Activated CD8-positive, alpha-beta T cell treated with anti-CD3 and anti-CD28 coated beads for 36 hours (primary cell): ENCODE measurements around the gene GNL1. TPM values are rescaled to one million over a fixed set of nuclear protein-coding genes. Genes with fewer than 3 reads are reported as not detected.
"Not testable (repeated sequence)": the region's sequence is repeated elsewhere in the genome, so short reads cannot be mapped to it uniquely, and the experiment has no call there.

ENCODE experiments used
- ATAC-seq: fragments of 200-7000 bp; cut with Tn5 transposase; one replicate; pipeline ENCODE4 v1.10.0; 2021; ENCODE audit warnings: mild to moderate bottlenecking, moderate library complexity
- CTCF ChIA-PET: fragments of 350-600 bp; sonication (Branson Sonifier 250); formaldehyde crosslinking; loops from one replicate; lab custom pipeline; 2021; ENCODE audit warnings: antibody characterized with exemption; lab: Charles Lee
- POLR2A ChIA-PET: fragments of 350-600 bp; sonication (Branson Sonifier 250); formaldehyde crosslinking; loops from one replicate; lab custom pipeline; 2021; ENCODE audit warnings: antibody characterized with exemption; lab: Charles Lee
- DNase-seq: peaks from one replicate; pipeline ENCODE4 v3.0.0-alpha.2; 2020
- H3K27ac Mint-ChIP-seq: one replicate; pipeline ENCODE4 v1.8.0; 2021; ENCODE audit warnings: mild to moderate bottlenecking, mixed read lengths
- H3K27me3 Mint-ChIP-seq: one replicate; pipeline ENCODE4 v1.8.0; 2021; ENCODE audit warnings: mixed read lengths
- H3K36me3 Mint-ChIP-seq: one replicate; pipeline ENCODE4 v1.8.0; 2021; ENCODE audit warnings: low read depth, mixed read lengths
- H3K4me1 Mint-ChIP-seq: one replicate; pipeline ENCODE4 v1.8.0; 2021; ENCODE audit warnings: low read depth, mixed read lengths
- H3K4me3 Mint-ChIP-seq: one replicate; pipeline ENCODE4 v1.8.0; 2021; ENCODE audit warnings: mild to moderate bottlenecking, moderate library complexity, mixed read lengths
- H3K9me3 Mint-ChIP-seq: one replicate; pipeline ENCODE4 v1.8.0; 2021; ENCODE audit warnings: mixed read lengths
- intact Hi-C: fragments of 100-400 bp; cut with micrococcal nuclease; formaldehyde crosslinking; loops from one replicate; pipeline ENCODE4 v1.10.0; 2022
- total RNA-seq, 2 experiments: library from RNA; stranded (reverse); gene quantifications; one replicate each; pipeline ENCODE4 v1.2.3, GENCODE V29; 2021
- TF ChIP-seq, protein P1 (sequence below): fragments of 200-600 bp; IDR thresholded peaks from one replicate; pipeline ENCODE4 v1.8.0; 2022; ENCODE audit warnings: antibody characterized with exemption, mild to moderate bottlenecking

GNL1 gene
- total RNA-seq, 2 experiments from 2014 or later = 107 to 122 TPM

- H3K4me1 Mint-ChIP-seq = peaks cover 12% of the 10 kb centered on the region
- H3K36me3 Mint-ChIP-seq = peaks cover 45% of the 10 kb centered on the region
- H3K27ac Mint-ChIP-seq = peak overlapping the region; percentile 25
- no peaks in the 10 kb centered on the region for H3K27me3 Mint-ChIP-seq
- TF ChIP-seq, protein P1, sequence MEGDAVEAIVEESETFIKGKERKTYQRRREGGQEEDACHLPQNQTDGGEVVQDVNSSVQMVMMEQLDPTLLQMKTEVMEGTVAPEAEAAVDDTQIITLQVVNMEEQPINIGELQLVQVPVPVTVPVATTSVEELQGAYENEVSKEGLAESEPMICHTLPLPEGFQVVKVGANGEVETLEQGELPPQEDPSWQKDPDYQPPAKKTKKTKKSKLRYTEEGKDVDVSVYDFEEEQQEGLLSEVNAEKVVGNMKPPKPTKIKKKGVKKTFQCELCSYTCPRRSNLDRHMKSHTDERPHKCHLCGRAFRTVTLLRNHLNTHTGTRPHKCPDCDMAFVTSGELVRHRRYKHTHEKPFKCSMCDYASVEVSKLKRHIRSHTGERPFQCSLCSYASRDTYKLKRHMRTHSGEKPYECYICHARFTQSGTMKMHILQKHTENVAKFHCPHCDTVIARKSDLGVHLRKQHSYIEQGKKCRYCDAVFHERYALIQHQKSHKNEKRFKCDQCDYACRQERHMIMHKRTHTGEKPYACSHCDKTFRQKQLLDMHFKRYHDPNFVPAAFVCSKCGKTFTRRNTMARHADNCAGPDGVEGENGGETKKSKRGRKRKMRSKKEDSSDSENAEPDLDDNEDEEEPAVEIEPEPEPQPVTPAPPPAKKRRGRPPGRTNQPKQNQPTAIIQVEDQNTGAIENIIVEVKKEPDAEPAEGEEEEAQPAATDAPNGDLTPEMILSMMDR = no peak
- no peak for DNase-seq
- H3K9me3 Mint-ChIP-seq = no peaks in the 10 kb centered on the region
- ATAC-seq = no peak
- ChIA-PET POLR2A (interaction anchor here (0.8 to 9.5 kb wide), 14 partner anchors 7 to 136 kb away, joined by 3 to 121 read pairs (median 6); no protein-coding TSS in a partner anchor), CTCF (interaction anchor here (1.0 to 10.1 kb wide), 6 partner anchors 9 to 147 kb away, joined by 3 to 115 read pairs (median 6); no protein-coding TSS in a partner anchor)
- H3K4me3 Mint-ChIP-seq = no peak overlapping the region
- intact Hi-C loops = no loop called here
Measured at GRCh38 chr6:30600451-30600961, 44.2 kb upstream of the GNL1 start.

DNA sequence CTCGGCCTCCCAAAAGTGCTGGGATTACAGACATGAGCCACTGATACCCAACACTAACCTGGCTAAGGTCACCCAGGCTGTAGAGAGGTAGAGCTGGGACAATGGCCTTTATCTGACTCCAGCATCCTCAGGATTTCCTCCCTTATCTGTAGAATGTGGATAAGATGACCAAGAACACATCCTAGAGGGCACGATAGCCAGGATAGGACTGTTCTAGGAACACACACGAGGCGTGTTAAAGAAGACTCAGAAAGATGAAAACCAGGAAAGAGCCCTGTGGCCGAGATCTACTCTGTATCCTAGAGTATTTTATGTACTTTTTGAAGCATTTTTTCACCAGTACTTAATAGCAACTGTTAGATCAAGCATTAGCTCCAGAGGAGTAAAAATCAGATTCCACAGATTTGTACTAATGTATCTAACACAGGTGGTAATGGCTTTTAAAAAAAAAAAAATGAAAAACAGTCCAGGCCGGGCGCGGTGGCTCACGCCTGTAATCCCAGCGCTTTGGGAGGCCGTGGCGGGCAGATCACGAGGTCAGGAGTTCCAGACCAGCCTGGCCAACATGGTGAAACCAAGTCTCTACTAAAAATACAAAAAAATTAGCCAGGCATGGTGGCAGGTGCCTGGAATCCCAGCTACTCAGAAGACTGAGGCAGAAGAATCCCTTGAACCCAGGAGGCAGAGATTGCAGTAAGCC lies 43.5 kb upstream of the GNL1 start:
- no peak overlapping the region for H3K4me3 Mint-ChIP-seq
- intact Hi-C loops = loop anchor here (5.0 kb wide), 1 partner anchor 112 kb away; the partner anchor contains the start of gene HLA-E
- no peaks in the 10 kb centered on the region for H3K27me3 Mint-ChIP-seq
- CTCF ChIA-PET = interaction anchor here (1.6 to 10.1 kb wide), 6 partner anchors 8 to 146 kb away, joined by 4 to 115 read pairs (median 17); no protein-coding TSS in a partner anchor
- DNase-seq (no peak), ATAC-seq (no peak)
- H3K36me3 Mint-ChIP-seq = peaks cover 41% of the 10 kb centered on the region
- H3K9me3 Mint-ChIP-seq = no peaks in the 10 kb centered on the region
- H3K27ac Mint-ChIP-seq = no peak overlapping the region
- POLR2A ChIA-PET = interaction anchor here (0.6 to 9.5 kb wide), 13 partner anchors 8 to 136 kb away, joined by 3 to 121 read pairs (median 7); no protein-coding TSS in a partner anchor
- peaks cover 12% of the 10 kb centered on the region for H3K4me1 Mint-ChIP-seq
- TF ChIP-seq, protein P1 = no peak

DNA sequence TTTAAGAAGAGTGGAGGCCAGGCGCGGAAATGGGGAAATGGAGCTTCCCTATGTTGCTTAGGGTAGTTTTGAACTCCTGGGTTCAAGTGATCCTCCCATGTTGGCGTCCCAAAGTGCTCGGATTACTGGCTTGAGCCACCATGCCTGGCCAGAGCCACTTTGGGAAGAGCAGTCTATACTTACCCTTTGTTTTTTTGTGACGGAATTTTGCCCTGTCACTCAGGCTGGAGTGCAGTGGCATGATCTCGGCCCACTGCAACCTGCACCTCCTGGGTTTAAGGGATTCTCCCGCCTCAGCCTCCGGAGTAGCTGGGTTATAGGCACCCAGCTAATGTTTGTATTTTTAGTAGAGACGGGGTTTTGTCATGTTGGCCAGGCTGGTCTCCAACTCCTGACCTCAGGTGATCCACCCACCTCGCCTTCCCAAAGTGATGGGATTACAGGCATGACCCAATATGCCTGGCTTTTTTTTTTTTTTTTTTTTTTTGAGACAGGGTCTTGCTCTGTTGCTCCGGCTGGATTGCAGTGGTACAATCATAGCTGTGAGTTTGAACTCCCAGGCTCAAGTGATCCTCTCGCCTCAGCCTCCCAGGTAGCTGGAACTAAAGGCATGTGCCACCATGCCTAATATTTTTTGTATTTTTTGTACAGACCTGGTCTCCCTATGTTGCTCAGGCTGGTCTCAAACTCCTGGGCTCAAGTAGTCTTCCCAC lies 42.8 kb upstream of the GNL1 start:
- Mint-ChIP-seq H3K9me3 (no peaks in the 10 kb centered on the region), H3K27ac (no peak overlapping the region), H3K4me1 (peaks cover 12% of the 10 kb centered on the region), H3K27me3 (no peaks in the 10 kb centered on the region), H3K36me3 (peaks cover 35% of the 10 kb centered on the region), H3K4me3 (no peak overlapping the region)
- POLR2A ChIA-PET = interaction anchor here (0.6 to 9.5 kb wide), 14 partner anchors 8 to 231 kb away, joined by 3 to 121 read pairs (median 6); no protein-coding TSS in a partner anchor
- intact Hi-C loops = loop anchor here (5.0 kb wide), 1 partner anchor 112 kb away; the partner anchor contains the start of gene HLA-E
- no peak for ATAC-seq
- TF ChIP-seq, protein P1 = no peak
- CTCF ChIA-PET = interaction anchor here (1.0 to 10.1 kb wide), 11 partner anchors 11 to 488 kb away, joined by 4 to 115 read pairs (median 19); no protein-coding TSS in a partner anchor
- no peak for DNase-seq

DNA sequence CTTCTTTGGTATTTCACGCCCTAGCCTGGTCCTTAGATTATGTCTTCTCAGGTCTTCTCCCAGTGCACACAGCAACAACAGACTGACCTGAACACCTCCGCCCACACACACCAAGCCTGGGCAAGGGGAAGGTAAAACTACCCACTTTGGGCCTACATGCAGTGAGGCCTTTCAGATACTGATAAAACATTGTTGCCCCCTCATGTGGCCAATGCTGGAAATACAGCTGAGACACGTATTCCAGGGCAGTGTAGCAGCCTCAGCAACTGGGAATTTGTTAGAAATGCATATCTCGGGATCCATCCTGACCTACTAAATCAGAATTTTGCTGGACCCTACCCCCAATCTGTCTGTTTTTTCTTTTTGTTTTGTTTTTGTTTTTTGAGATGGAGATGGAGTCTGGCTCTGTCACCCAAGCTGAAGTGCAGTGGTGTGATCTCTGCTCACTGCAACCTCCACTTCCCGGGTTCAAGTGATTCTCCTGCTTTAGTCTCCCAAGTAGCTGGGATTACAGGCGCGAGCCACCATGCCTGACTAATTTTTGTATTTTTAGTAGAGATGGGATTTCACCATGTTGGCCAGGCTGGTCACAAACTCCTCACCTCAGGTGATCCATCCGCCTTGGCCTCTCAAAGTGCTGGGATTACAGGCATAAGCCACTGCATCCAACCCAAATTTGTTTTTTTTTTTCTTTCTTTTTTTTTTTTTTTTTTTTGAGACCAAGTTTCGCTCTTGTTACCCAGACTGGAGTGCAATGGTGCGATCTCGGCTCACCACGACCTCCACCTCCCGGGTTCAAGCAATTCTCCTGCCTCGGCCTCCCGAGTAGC lies 41.2 kb upstream of the GNL1 start:
- not testable (repeated sequence) for H3K27me3 Mint-ChIP-seq, H3K4me3 Mint-ChIP-seq, H3K9me3 Mint-ChIP-seq, H3K4me1 Mint-ChIP-seq
- ChIA-PET CTCF (interaction anchor here (0.6 to 10.1 kb wide), 32 partner anchors 9 to 490 kb away, joined by 3 to 115 read pairs (median 6); partner anchors contain the start of genes ABCF1, DHX16, MRPS18B and PRR3), POLR2A (interaction anchor here (0.6 to 9.5 kb wide), 18 partner anchors 12 to 221 kb away, joined by 3 to 121 read pairs (median 4); partner anchors contain the start of genes MRPS18B and PPP1R10)
- Mint-ChIP-seq H3K27ac (peak overlapping the region; percentile 46), H3K36me3 (peaks cover 24% of the 10 kb centered on the region)
- peak; percentile 88 for ATAC-seq
- peak; percentile 92 for DNase-seq
- intact Hi-C loops = loop anchor here (2.0 to 5.0 kb wide), 2 partner anchors 57 to 110 kb away; partner anchors contain the start of gene HLA-E
- TF ChIP-seq, protein P1 = peak; percentile 91
